Measurements from ENCODE around the gene SLC22A3.
A peak's percentile ranks its signal among the peaks of the same experiment; 100 is the strongest.

SLC22A3 gene

GRCh38 chr6:160358225-160359119 is 10.3 kb downstream of the SLC22A3 start:
- no peak for DNase-seq (ENCODE audit: low spot score)
- no peak overlapping the region for H3K4me3 ChIP-seq (ENCODE audit: severe bottlenecking)
- no peaks in the 10 kb centered on the region for H3K9me3 ChIP-seq (ENCODE audit: severe bottlenecking)
- H3K27me3 ChIP-seq (ENCODE audit: insufficient read depth, poor library complexity, severe bottlenecking) = no peaks in the 10 kb centered on the region
- no peak for ATAC-seq (ENCODE audit: low read depth)
- TF ChIP-seq CTCF (IDR thresholded peaks at IDR 0.05; ENCODE audit: poor library complexity, severe bottlenecking) = no peak
- no peaks in the 10 kb centered on the region for H3K36me3 ChIP-seq (ENCODE audit: low read depth)
- peaks cover 17% of the 10 kb centered on the region for H3K4me1 ChIP-seq (ENCODE audit: insufficient read depth, poor library complexity, severe bottlenecking)
- no peak overlapping the region for H3K27ac ChIP-seq (ENCODE audit: poor library complexity, severe bottlenecking)

- H3K27me3 ChIP-seq (ENCODE audit: insufficient read depth, poor library complexity, severe bottlenecking) = no peaks in the 10 kb centered on the region
- no peak overlapping the region for H3K4me3 ChIP-seq (ENCODE audit: severe bottlenecking)
- peak; percentile 68 for ATAC-seq (ENCODE audit: low read depth)
- no peaks in the 10 kb centered on the region for H3K9me3 ChIP-seq (ENCODE audit: severe bottlenecking)
- TF ChIP-seq CTCF (IDR thresholded peaks at IDR 0.05; ENCODE audit: poor library complexity, severe bottlenecking) = no peak
- DNase-seq (ENCODE audit: low spot score) = no peak
- no peak overlapping the region for H3K27ac ChIP-seq (ENCODE audit: poor library complexity, severe bottlenecking)
- H3K4me1 ChIP-seq (ENCODE audit: insufficient read depth, poor library complexity, severe bottlenecking) = peaks cover 14% of the 10 kb centered on the region
- H3K36me3 ChIP-seq (ENCODE audit: low read depth) = no peaks in the 10 kb centered on the region
These were observed 12.8 kb downstream of the SLC22A3 start for GRCh38 chr6:160360955-160361354.

GRCh38 chr6:160362556-160362955 is 14.4 kb downstream of the SLC22A3 start:
- no peaks in the 10 kb centered on the region for H3K9me3 ChIP-seq (ENCODE audit: severe bottlenecking)
- no peak overlapping the region for H3K27ac ChIP-seq (ENCODE audit: poor library complexity, severe bottlenecking)
- no peaks in the 10 kb centered on the region for H3K36me3 ChIP-seq (ENCODE audit: low read depth)
- peaks cover 14% of the 10 kb centered on the region for H3K4me1 ChIP-seq (ENCODE audit: insufficient read depth, poor library complexity, severe bottlenecking)
- no peak for DNase-seq (ENCODE audit: low spot score)
- TF ChIP-seq CTCF (IDR thresholded peaks at IDR 0.05; ENCODE audit: poor library complexity, severe bottlenecking) = no peak
- ATAC-seq (ENCODE audit: low read depth) = no peak
- H3K27me3 ChIP-seq (ENCODE audit: insufficient read depth, poor library complexity, severe bottlenecking) = no peaks in the 10 kb centered on the region
- no peak overlapping the region for H3K4me3 ChIP-seq (ENCODE audit: severe bottlenecking)

GRCh38 chr6:160363016-160363996 is 15.1 kb downstream of the SLC22A3 start:
- Histone ChIP-seq H3K4me3 (ENCODE audit: severe bottlenecking) (no peak overlapping the region), H3K27me3 (ENCODE audit: insufficient read depth, poor library complexity, severe bottlenecking) (no peaks in the 10 kb centered on the region), H3K9me3 (ENCODE audit: severe bottlenecking) (no peaks in the 10 kb centered on the region), H3K4me1 (ENCODE audit: insufficient read depth, poor library complexity, severe bottlenecking) (peaks cover 14% of the 10 kb centered on the region), H3K27ac (ENCODE audit: poor library complexity, severe bottlenecking) (no peak overlapping the region), H3K36me3 (ENCODE audit: low read depth) (no peaks in the 10 kb centered on the region)
- ATAC-seq (ENCODE audit: low read depth) = no peak
- no peak for DNase-seq (ENCODE audit: low spot score)
- no peak for TF ChIP-seq CTCF (IDR thresholded peaks at IDR 0.05; ENCODE audit: poor library complexity, severe bottlenecking)
